Fibroblast of villous mesenchyme (primary cell): ENCODE results near the gene KDELR1. TPM values are rescaled to one million over a fixed set of nuclear protein-coding genes. Genes with fewer than 3 reads are reported as not detected.
A peak's percentile ranks its signal among the peaks of the same experiment; 100 is the strongest.

Source experiments
- DNase-seq: peaks from one replicate; pipeline ENCODE4 v3.0.0-alpha.2; 2010; ENCODE audit warnings: low read depth
- H3K4me3 ChIP-seq: 2 replicates; pipeline ENCODE4 v1.5.1; 2011; ENCODE audit warnings: low read depth, mild to moderate bottlenecking, low read length
- total RNA-seq: library from RNA; depleted of rRNA; stranded (reverse); fragments of >200 nt; gene quantifications from 2 replicates; pipeline ENCODE4 v1.2.3, GENCODE V29; 2012
- TF ChIP-seq, protein P1 (sequence below): IDR thresholded peaks from 2 replicates; pipeline ENCODE4 v1.5.1; 2012; ENCODE audit warnings: low read depth, mild to moderate bottlenecking, low read length; ENCODE audit not compliant: insufficient read depth

KDELR1 gene
- total RNA-seq, 1 donor: 111 TPM

- no peak overlapping the region for H3K4me3 ChIP-seq
- TF ChIP-seq, protein P1, sequence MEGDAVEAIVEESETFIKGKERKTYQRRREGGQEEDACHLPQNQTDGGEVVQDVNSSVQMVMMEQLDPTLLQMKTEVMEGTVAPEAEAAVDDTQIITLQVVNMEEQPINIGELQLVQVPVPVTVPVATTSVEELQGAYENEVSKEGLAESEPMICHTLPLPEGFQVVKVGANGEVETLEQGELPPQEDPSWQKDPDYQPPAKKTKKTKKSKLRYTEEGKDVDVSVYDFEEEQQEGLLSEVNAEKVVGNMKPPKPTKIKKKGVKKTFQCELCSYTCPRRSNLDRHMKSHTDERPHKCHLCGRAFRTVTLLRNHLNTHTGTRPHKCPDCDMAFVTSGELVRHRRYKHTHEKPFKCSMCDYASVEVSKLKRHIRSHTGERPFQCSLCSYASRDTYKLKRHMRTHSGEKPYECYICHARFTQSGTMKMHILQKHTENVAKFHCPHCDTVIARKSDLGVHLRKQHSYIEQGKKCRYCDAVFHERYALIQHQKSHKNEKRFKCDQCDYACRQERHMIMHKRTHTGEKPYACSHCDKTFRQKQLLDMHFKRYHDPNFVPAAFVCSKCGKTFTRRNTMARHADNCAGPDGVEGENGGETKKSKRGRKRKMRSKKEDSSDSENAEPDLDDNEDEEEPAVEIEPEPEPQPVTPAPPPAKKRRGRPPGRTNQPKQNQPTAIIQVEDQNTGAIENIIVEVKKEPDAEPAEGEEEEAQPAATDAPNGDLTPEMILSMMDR: no peak
- no peak for DNase-seq
These were observed 52.4 kb downstream of the KDELR1 start for GRCh38 chr19:48338802-48339503.

GRCh38 chr19:48338253-48338755 lies 53.0 kb downstream of the KDELR1 start:
- H3K4me3 ChIP-seq: no peak overlapping the region
- DNase-seq: no peak
- TF ChIP-seq, protein P1: no peak

DNA sequence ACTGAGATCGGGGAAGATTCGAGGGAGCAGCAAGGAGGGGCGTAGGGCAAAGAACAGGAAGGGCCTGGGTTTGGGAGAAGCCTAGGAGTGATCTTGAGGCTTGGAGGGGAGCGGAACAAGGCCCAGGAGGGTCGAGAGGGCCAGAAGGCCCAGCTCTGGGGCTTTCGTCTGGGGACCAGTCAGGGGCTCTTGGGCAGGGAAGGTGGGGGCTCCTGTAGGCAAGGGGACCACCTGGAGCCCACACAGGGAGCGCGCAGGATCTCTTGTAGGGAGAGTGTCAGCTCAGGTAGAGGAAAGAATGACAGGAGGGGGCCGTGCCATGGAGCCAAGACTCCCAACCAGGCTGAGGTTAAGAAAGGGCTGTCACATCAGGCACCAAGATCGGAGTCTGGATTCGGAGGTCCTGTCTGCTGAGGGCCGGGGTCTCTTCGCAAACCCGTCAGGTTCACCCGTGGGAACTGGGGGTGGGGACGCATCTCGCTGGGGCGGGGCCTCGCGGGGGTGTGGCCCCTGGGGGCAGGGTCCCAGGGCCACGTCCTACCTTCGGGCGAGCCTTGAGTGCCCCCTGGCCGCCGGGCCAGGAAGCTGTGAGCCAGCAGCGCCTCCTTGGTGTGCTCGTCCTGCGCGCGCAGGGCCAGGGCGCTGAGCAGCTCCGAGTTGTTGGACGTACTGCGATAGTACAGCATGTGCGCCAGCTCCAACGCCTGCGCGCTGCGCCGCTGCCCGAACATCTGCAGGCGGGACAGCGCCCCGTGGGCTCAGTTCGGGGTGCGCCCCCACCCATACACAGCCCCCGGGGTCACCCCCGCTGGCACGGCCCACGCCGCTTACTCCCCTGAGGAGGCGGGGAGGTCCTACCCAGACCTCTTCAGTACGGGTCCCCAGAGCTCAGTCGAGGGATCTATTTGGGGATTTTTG lies 57.6 kb downstream of the KDELR1 start:
- TF ChIP-seq, protein P1: peak; percentile 80
- H3K4me3 ChIP-seq: peak overlapping the region; percentile 62
- DNase-seq: peak; percentile 94

GRCh38 chr19:48332662-48333466 lies 58.5 kb downstream of the KDELR1 start:
- peak overlapping the region; percentile 28 for H3K4me3 ChIP-seq
- TF ChIP-seq, protein P1: no peak
- peak; percentile 98 for DNase-seq

Other genes with a start within 250 kb of the KDELR1 start
- 10.4 and 21.3 TPM in 2 replicates for gene LIG1, start 221.2 kb downstream of the KDELR1 start, total RNA-seq
- gene ZSWIM9, start 220.9 kb downstream of the KDELR1 start, total RNA-seq: 2.2 and 2.9 TPM in 2 replicates
- gene CARD8, start 135.6 kb downstream of the KDELR1 start, total RNA-seq: 11.9 and 21.2 TPM in 2 replicates
- gene ZNF114, start 121.5 kb downstream of the KDELR1 start, total RNA-seq: 0.32 and 0.43 TPM in 2 replicates
- 82.8 and 92.4 TPM in 2 replicates for gene EMP3, start 66.0 kb downstream of the KDELR1 start, total RNA-seq
- gene TMEM143, start 27.6 kb downstream of the KDELR1 start, total RNA-seq: 2.9 and 3.0 TPM in 2 replicates
- not detected in 2 replicates for gene SYNGR4, start 27.2 kb downstream of the KDELR1 start, total RNA-seq
- gene GRIN2D, start 2.1 kb upstream of the KDELR1 start, total RNA-seq: 0.86 and 1.9 TPM in 2 replicates
- 25.1 and 38.4 TPM in 2 replicates for gene GRWD1, start 54.4 kb upstream of the KDELR1 start, total RNA-seq
- 0.43 and 0.64 TPM in 2 replicates for gene KCNJ14, start 64.0 kb upstream of the KDELR1 start, total RNA-seq
- gene CYTH2, start 77.8 kb upstream of the KDELR1 start, total RNA-seq: 31.1 and 42.5 TPM in 2 replicates
- gene LMTK3, start 120.3 kb upstream of the KDELR1 start, total RNA-seq: 0.32 and 0.43 TPM in 2 replicates
- under 0.01 TPM in 1 of 2 replicates, not detected in the other for gene SULT2B1, start 160.6 kb upstream of the KDELR1 start, total RNA-seq
- gene SPACA4, start 215.2 kb upstream of the KDELR1 start, total RNA-seq: not detected in 2 replicates
- 0.32 and 1.3 TPM in 2 replicates for gene FAM83E, start 223.5 kb upstream of the KDELR1 start, total RNA-seq
- gene RPL18, start 227.6 kb upstream of the KDELR1 start, total RNA-seq: 1,548 and 1,575 TPM in 2 replicates
- gene SPHK2, start 228.0 kb upstream of the KDELR1 start, total RNA-seq: 7.8 and 10.0 TPM in 2 replicates
- 6.9 and 7.7 TPM in 2 replicates for gene DBP, start 245.8 kb upstream of the KDELR1 start, total RNA-seq